Astrocyte (in vitro differentiated cells and primary cell): Measurements from ENCODE around the gene CHST13. TPM values are rescaled to one million over a fixed set of nuclear protein-coding genes. Genes with fewer than 3 reads are reported as not detected.

Source experiments
- DNase-seq: peaks from one replicate; pipeline ENCODE4 v3.0.0-alpha.2; 2010; ENCODE audit warnings: low read depth
- FAIRE-seq: peaks from 2 replicates; lab custom pipeline; 2011; peaks lifted over from hg19 to GRCh38; lab: Jason Lieb, UNC
- H2AFZ ChIP-seq: 2 replicates; pipeline ENCODE4 v1.6.0; 2012; ENCODE audit warnings: low read depth, low read length, inconsistent platforms
- H3K27ac ChIP-seq: 2 replicates; pipeline ENCODE4 v1.5.1; 2011; ENCODE audit warnings: low read depth, low read length, inconsistent platforms
- H3K27me3 ChIP-seq: 2 replicates; pipeline ENCODE4 v1.6.0; 2011; ENCODE audit warnings: low read length, inconsistent platforms; ENCODE audit not compliant: insufficient read depth
- H3K36me3 ChIP-seq: 2 replicates; pipeline ENCODE4 v1.5.1; 2011; ENCODE audit warnings: low read length, inconsistent platforms; ENCODE audit not compliant: insufficient read depth
- H3K4me1 ChIP-seq: 2 replicates; pipeline ENCODE4 v1.5.1; 2011; ENCODE audit warnings: low read length, inconsistent platforms; ENCODE audit not compliant: insufficient read depth
- H3K4me2 ChIP-seq: 2 replicates; pipeline ENCODE4 v1.6.0; 2012; ENCODE audit warnings: low read length, inconsistent platforms
- H3K4me3 ChIP-seq: 2 replicates; pipeline ENCODE4 v1.5.1; 2011; ENCODE audit warnings: low read depth, mild to moderate bottlenecking, low read length, inconsistent platforms; ENCODE audit not compliant: insufficient read depth
- H3K79me2 ChIP-seq: 2 replicates; pipeline ENCODE4 v1.6.0; 2012; ENCODE audit warnings: mild to moderate bottlenecking, low read length, inconsistent platforms; ENCODE audit not compliant: insufficient read depth
- H3K9ac ChIP-seq: 2 replicates; pipeline ENCODE4 v1.6.0; 2012; ENCODE audit warnings: mild to moderate bottlenecking, low read length, inconsistent platforms
- H3K9me3 ChIP-seq: 2 replicates; pipeline ENCODE4 v1.5.1; 2012; ENCODE audit warnings: low read depth, mild to moderate bottlenecking, low read length, inconsistent platforms; ENCODE audit not compliant: insufficient read depth
- H4K20me1 ChIP-seq: 2 replicates; pipeline ENCODE4 v1.6.0; 2012; ENCODE audit warnings: low read length, inconsistent platforms; ENCODE audit not compliant: insufficient read depth
- H3K27ac Mint-ChIP-seq: one replicate; pipeline ENCODE4 v1.8.0; 2021; ENCODE audit warnings: mild to moderate bottlenecking, mixed read lengths; ENCODE audit not compliant: unreplicated experiment
- H3K27me3 Mint-ChIP-seq: one replicate; pipeline ENCODE4 v1.8.0; 2021; ENCODE audit warnings: low read depth, mixed read lengths; ENCODE audit not compliant: unreplicated experiment
- H3K36me3 Mint-ChIP-seq: one replicate; pipeline ENCODE4 v1.8.0; 2021; ENCODE audit warnings: low read depth, mixed read lengths; ENCODE audit not compliant: unreplicated experiment
- H3K4me1 Mint-ChIP-seq: one replicate; pipeline ENCODE4 v1.8.0; 2021; ENCODE audit warnings: low read depth, mixed read lengths; ENCODE audit not compliant: unreplicated experiment
- H3K4me3 Mint-ChIP-seq: one replicate; pipeline ENCODE4 v1.8.0; 2021; ENCODE audit warnings: mild to moderate bottlenecking, moderate library complexity, mixed read lengths; ENCODE audit not compliant: unreplicated experiment
- H3K9me3 Mint-ChIP-seq: one replicate; pipeline ENCODE4 v1.8.0; 2021; ENCODE audit warnings: mild to moderate bottlenecking, mixed read lengths; ENCODE audit not compliant: unreplicated experiment
- EZH2 ChIP-seq: IDR thresholded peaks from 2 replicates; pipeline ENCODE4 v1.6.1; 2012; ENCODE audit warnings: mild to moderate bottlenecking, low read length, inconsistent platforms; ENCODE audit not compliant: insufficient read depth
- total RNA-seq: library from RNA; stranded (reverse); gene quantifications from 2 replicates; pipeline ENCODE4 v1.2.1, GENCODE V29; 2021
- TF ChIP-seq, protein P1 (sequence below): IDR thresholded peaks from 2 replicates; pipeline ENCODE4 v1.5.1; 2011; ENCODE audit warnings: low read depth, mild to moderate bottlenecking, inconsistent platforms, low read length, moderate library complexity; ENCODE audit not compliant: insufficient read depth

CHST13 gene
- total RNA-seq, 1 donor from 2014 or later, result not detected

DNA sequence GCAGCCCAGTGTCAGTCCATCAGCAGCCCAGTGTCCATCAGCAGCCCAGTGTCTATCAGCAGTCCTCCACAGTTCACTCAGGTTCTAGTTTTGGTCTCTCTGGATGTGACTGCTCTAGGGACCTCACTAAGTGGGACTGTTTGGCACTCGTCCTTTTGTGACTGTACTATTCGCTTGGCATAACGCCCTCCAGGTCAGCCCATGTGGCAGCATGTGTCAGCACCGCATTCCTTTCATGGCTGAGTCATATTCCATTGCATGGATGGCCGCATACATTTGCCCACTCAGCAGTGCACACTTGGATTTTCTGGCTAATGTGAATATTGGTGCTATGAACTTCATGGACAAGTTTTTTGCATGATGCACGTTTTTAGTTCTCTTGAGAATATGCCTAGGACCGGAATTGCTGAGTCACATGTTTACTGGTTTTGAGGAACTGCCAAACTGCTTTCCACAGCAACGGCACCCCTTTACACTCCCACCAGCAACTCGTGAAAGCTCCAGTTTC is 16.4 kb downstream of the CHST13 start:
- Mint-ChIP-seq H3K4me3 (peak overlapping the region; percentile 21), H3K27ac (peak overlapping the region; percentile 90), H3K9me3 (no peaks in the 10 kb centered on the region), H3K4me1 (peaks cover 11% of the 10 kb centered on the region), H3K36me3 (peaks cover 2% of the 10 kb centered on the region), H3K27me3 (peaks cover 45% of the 10 kb centered on the region)
- FAIRE-seq (peak; percentile 95), DNase-seq (peak; percentile 87)
- Histone ChIP-seq H3K4me2 (peak overlapping the region; percentile 31), H2AFZ (no peak overlapping the region), H3K4me1 (peaks cover 8% of the 10 kb centered on the region), H3K9ac (no peak overlapping the region), H3K36me3 (no peaks in the 10 kb centered on the region), H3K9me3 (no peaks in the 10 kb centered on the region), H4K20me1 (peaks cover 3% of the 10 kb centered on the region), H3K27ac (no peak overlapping the region), H3K79me2 (no peaks in the 10 kb centered on the region), H3K4me3 (no peak overlapping the region), H3K27me3 (peaks cover 20% of the 10 kb centered on the region)
- TF ChIP-seq, protein P1, sequence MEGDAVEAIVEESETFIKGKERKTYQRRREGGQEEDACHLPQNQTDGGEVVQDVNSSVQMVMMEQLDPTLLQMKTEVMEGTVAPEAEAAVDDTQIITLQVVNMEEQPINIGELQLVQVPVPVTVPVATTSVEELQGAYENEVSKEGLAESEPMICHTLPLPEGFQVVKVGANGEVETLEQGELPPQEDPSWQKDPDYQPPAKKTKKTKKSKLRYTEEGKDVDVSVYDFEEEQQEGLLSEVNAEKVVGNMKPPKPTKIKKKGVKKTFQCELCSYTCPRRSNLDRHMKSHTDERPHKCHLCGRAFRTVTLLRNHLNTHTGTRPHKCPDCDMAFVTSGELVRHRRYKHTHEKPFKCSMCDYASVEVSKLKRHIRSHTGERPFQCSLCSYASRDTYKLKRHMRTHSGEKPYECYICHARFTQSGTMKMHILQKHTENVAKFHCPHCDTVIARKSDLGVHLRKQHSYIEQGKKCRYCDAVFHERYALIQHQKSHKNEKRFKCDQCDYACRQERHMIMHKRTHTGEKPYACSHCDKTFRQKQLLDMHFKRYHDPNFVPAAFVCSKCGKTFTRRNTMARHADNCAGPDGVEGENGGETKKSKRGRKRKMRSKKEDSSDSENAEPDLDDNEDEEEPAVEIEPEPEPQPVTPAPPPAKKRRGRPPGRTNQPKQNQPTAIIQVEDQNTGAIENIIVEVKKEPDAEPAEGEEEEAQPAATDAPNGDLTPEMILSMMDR, result no peak

DNA sequence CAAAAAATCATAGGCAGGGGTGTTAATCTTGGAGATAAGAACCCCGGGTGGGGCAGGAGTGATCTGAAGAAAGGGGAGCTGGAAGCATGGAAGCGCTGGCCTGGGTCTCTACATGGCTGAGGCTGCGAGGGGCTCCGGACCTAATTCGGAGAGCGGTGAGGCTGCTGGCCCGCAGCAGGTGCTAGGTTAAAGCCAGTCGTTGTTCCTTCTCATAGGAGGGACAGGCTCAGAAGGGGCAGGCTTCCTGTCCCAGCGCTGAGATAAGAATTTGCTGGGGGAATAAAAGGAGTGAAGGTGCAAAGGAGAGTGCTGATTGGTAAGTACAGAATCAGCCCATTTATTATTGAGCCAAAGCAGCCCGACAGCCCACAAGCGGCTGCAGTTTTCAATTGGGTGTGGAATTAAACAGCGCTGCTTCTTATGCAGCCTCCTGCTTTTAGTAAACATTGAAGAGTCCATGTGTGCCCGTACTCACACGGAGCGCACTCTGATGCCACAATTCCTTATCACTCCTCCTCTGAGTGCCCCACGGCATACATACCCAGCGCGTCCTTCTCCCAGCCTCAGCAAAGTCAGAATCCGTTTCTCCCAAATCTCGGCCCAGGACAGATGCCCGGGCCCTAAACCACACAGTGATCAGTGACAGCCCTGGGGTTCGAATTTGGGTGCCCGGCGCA is 17.1 kb downstream of the CHST13 start:
- no peaks in the 10 kb centered on the region for H3K36me3 ChIP-seq
- Mint-ChIP-seq H3K4me1 (peaks cover 11% of the 10 kb centered on the region), H3K27ac (peak overlapping the region; percentile 90), H3K36me3 (peaks cover 2% of the 10 kb centered on the region), H3K4me3 (no peak overlapping the region), H3K9me3 (no peaks in the 10 kb centered on the region), H3K27me3 (peaks cover 41% of the 10 kb centered on the region)
- H4K20me1 ChIP-seq, result peaks cover 3% of the 10 kb centered on the region
- no peak for TF ChIP-seq EZH2
- TF ChIP-seq, protein P1, result no peak
- H3K79me2 ChIP-seq, result no peaks in the 10 kb centered on the region
- H2AFZ ChIP-seq, result no peak overlapping the region
- H3K4me3 ChIP-seq, result no peak overlapping the region
- no peaks in the 10 kb centered on the region for H3K9me3 ChIP-seq
- DNase-seq (no peak), FAIRE-seq (no peak)
- H3K27me3 ChIP-seq, result peaks cover 16% of the 10 kb centered on the region
- H3K4me1 ChIP-seq, result peaks cover 8% of the 10 kb centered on the region
- no peak overlapping the region for H3K9ac ChIP-seq
- no peak overlapping the region for H3K27ac ChIP-seq
- peak overlapping the region; percentile 31 for H3K4me2 ChIP-seq
